ENCODE results near the gene ZMIZ1. TPM values are rescaled to one million over a fixed set of nuclear protein-coding genes. Genes with fewer than 3 reads are reported as not detected.

ZMIZ1 gene
- polyA plus RNA-seq, 1 donor from 2014 or later: 26.8 TPM

DNA sequence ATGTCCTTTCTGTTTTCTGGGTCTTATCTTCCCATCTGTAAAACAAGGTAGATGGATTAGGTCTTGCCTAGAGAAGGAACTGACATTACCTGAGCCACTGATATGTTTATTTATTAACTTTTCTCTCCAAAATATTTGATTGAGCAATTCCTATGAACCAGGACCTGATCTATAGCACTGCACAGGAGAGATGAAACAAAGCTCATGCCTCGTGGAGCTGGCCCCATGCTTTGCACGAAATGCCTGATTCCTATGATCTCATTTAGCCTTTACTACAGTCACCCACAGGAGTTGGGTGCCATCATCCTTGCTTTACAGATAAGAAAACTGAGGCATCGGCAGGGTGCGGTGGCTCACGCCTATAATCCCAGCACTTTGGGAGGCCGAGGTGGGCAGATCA lies 48.2 kb upstream of the ZMIZ1 start:
- H3K9ac ChIP-seq (ENCODE audit: low read length): no peak overlapping the region
- H3K27ac ChIP-seq (ENCODE audit: low read length): no peak overlapping the region

DNA sequence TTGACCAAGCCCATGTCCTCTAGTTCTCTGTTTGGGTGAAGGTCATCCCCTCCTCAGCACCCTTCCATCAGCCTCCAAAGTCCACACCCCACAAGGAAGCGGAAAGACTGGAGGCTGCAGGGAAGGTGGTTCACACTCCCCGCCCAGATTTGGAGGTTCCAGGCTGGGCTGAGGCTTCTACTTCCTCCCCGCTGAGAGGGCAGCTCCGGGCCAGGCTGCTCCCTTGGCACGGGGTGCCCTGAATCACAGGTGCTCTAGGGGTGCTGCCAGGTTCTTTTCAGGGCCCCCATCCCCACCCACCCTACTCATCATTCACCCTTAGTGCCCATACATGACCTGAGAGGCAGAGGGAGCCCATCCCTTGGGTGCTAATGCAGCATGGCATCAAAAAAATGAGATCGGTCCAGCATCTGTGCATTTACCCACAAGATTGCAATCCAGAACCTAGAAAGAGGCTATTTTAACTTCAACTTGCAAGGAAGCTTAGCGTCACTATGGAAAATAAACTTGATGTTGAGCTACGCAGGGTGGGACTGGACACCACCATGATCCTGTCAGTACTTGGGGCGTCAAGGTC lies 47.3 kb upstream of the ZMIZ1 start:
- Histone ChIP-seq H3K9me3 (ENCODE audit: low read length) (no peaks in the 10 kb centered on the region), H4K20me1 (ENCODE audit: insufficient read depth) (no peaks in the 10 kb centered on the region), H3K9me2 (ENCODE audit: insufficient read depth, low read length) (no peaks in the 10 kb centered on the region), H3K36me3 (ENCODE audit: insufficient read depth, low read length) (no peaks in the 10 kb centered on the region), H3K79me2 (replicated peaks; ENCODE audit: insufficient read depth, low read length) (no peaks in the 10 kb centered on the region), H3K4me2 (ENCODE audit: low read length) (no peak overlapping the region), H3K27me3 (ENCODE audit: insufficient read depth, low read depth, low read length) (no peaks in the 10 kb centered on the region), H2AFZ (ENCODE audit: low read depth, low read length) (no peak overlapping the region), H3K9ac (ENCODE audit: low read length) (no peak overlapping the region), H3K27ac (ENCODE audit: low read length) (no peak overlapping the region), H3K4me3 (ENCODE audit: low read length) (no peak overlapping the region), H3F3A (ENCODE audit: insufficient read depth, low read length, poor library complexity, severe bottlenecking) (no peaks in the 10 kb centered on the region)
- no peak for TF ChIP-seq TAF1 (IDR thresholded peaks at IDR 0.05; ENCODE audit: low read depth)
- no peak for TF ChIP-seq RAD21 (conservative IDR thresholded peaks at IDR 0.05)
- TF ChIP-seq EZH2 (IDR thresholded peaks at IDR 0.05; ENCODE audit: borderline replicate concordance, insufficient read depth, low read length, poor library complexity, severe bottlenecking): no peak
- TF ChIP-seq EP300 (conservative IDR thresholded peaks at IDR 0.05; ENCODE audit: poor library complexity, severe bottlenecking): no peak
- TF ChIP-seq POLR2AphosphoS5 (IDR thresholded peaks at IDR 0.05): no peak
- TF ChIP-seq, protein P1, sequence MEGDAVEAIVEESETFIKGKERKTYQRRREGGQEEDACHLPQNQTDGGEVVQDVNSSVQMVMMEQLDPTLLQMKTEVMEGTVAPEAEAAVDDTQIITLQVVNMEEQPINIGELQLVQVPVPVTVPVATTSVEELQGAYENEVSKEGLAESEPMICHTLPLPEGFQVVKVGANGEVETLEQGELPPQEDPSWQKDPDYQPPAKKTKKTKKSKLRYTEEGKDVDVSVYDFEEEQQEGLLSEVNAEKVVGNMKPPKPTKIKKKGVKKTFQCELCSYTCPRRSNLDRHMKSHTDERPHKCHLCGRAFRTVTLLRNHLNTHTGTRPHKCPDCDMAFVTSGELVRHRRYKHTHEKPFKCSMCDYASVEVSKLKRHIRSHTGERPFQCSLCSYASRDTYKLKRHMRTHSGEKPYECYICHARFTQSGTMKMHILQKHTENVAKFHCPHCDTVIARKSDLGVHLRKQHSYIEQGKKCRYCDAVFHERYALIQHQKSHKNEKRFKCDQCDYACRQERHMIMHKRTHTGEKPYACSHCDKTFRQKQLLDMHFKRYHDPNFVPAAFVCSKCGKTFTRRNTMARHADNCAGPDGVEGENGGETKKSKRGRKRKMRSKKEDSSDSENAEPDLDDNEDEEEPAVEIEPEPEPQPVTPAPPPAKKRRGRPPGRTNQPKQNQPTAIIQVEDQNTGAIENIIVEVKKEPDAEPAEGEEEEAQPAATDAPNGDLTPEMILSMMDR (IDR thresholded peaks at IDR 0.05; ENCODE audit: poor library complexity, severe bottlenecking): no peak
- TF ChIP-seq MXI1 (conservative IDR thresholded peaks at IDR 0.05; ENCODE audit: poor library complexity, severe bottlenecking): no peak
- TF ChIP-seq SMC3 (conservative IDR thresholded peaks at IDR 0.05; ENCODE audit: poor library complexity): no peak
- TF ChIP-seq, protein P2, sequence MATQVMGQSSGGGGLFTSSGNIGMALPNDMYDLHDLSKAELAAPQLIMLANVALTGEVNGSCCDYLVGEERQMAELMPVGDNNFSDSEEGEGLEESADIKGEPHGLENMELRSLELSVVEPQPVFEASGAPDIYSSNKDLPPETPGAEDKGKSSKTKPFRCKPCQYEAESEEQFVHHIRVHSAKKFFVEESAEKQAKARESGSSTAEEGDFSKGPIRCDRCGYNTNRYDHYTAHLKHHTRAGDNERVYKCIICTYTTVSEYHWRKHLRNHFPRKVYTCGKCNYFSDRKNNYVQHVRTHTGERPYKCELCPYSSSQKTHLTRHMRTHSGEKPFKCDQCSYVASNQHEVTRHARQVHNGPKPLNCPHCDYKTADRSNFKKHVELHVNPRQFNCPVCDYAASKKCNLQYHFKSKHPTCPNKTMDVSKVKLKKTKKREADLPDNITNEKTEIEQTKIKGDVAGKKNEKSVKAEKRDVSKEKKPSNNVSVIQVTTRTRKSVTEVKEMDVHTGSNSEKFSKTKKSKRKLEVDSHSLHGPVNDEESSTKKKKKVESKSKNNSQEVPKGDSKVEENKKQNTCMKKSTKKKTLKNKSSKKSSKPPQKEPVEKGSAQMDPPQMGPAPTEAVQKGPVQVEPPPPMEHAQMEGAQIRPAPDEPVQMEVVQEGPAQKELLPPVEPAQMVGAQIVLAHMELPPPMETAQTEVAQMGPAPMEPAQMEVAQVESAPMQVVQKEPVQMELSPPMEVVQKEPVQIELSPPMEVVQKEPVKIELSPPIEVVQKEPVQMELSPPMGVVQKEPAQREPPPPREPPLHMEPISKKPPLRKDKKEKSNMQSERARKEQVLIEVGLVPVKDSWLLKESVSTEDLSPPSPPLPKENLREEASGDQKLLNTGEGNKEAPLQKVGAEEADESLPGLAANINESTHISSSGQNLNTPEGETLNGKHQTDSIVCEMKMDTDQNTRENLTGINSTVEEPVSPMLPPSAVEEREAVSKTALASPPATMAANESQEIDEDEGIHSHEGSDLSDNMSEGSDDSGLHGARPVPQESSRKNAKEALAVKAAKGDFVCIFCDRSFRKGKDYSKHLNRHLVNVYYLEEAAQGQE (IDR thresholded peaks at IDR 0.05; ENCODE audit: borderline replicate concordance): no peak

More for the DNA sequence above, 48.2 kb upstream of the ZMIZ1 start:
- H3K4me3 ChIP-seq (ENCODE audit: low read length): no peak overlapping the region
- no peak overlapping the region for H2AFZ ChIP-seq (ENCODE audit: low read depth, low read length)
- no peaks in the 10 kb centered on the region for H3K79me2 ChIP-seq (replicated peaks; ENCODE audit: insufficient read depth, low read length)
- no peaks in the 10 kb centered on the region for H4K20me1 ChIP-seq (ENCODE audit: insufficient read depth)
- H3K27me3 ChIP-seq (ENCODE audit: insufficient read depth, low read depth, low read length): no peaks in the 10 kb centered on the region
- H3K36me3 ChIP-seq (ENCODE audit: insufficient read depth, low read length): no peaks in the 10 kb centered on the region
- TF ChIP-seq POLR2AphosphoS5 (IDR thresholded peaks at IDR 0.05): no peak
- TF ChIP-seq SMC3 (conservative IDR thresholded peaks at IDR 0.05; ENCODE audit: poor library complexity): no peak
- no peak for TF ChIP-seq EZH2 (IDR thresholded peaks at IDR 0.05; ENCODE audit: borderline replicate concordance, insufficient read depth, low read length, poor library complexity, severe bottlenecking)
- TF ChIP-seq, protein P2 (IDR thresholded peaks at IDR 0.05; ENCODE audit: borderline replicate concordance): no peak
- no peak for TF ChIP-seq EP300 (conservative IDR thresholded peaks at IDR 0.05; ENCODE audit: poor library complexity, severe bottlenecking)
- no peak for TF ChIP-seq MXI1 (conservative IDR thresholded peaks at IDR 0.05; ENCODE audit: poor library complexity, severe bottlenecking)
- TF ChIP-seq RAD21 (conservative IDR thresholded peaks at IDR 0.05): no peak
- no peak for TF ChIP-seq TAF1 (IDR thresholded peaks at IDR 0.05; ENCODE audit: low read depth)
- TF ChIP-seq, protein P1 (IDR thresholded peaks at IDR 0.05; ENCODE audit: poor library complexity, severe bottlenecking): no peak
- no peak overlapping the region for H3K4me2 ChIP-seq (ENCODE audit: low read length)
- H3K9me3 ChIP-seq (ENCODE audit: low read length): no peaks in the 10 kb centered on the region
- no peaks in the 10 kb centered on the region for H3F3A ChIP-seq (ENCODE audit: insufficient read depth, low read length, poor library complexity, severe bottlenecking)
- H3K9me2 ChIP-seq (ENCODE audit: insufficient read depth, low read length): no peaks in the 10 kb centered on the region
